Dendritic cell treated with granulocyte-macrophage colony-stimulating factor and Interleukin-4, amounts not matched to agents 40 ng/mL and 50 ng/mL, for 4 days (primary cell): ENCODE results near the gene CC2D2B.

Experiments used
- H3K27ac Mint-ChIP-seq: one replicate; pipeline ENCODE4 v1.8.0; 2022; ENCODE audit warnings: mild to moderate bottlenecking, mixed read lengths
- H3K27me3 Mint-ChIP-seq: one replicate; pipeline ENCODE4 v1.8.0; 2022; ENCODE audit warnings: mild to moderate bottlenecking, mixed read lengths
- H3K36me3 Mint-ChIP-seq: one replicate; pipeline ENCODE4 v1.8.0; 2022; ENCODE audit warnings: low read depth, mixed read lengths
- H3K4me1 Mint-ChIP-seq: one replicate; pipeline ENCODE4 v1.8.0; 2022; ENCODE audit warnings: low read depth, mixed read lengths
- H3K4me3 Mint-ChIP-seq: one replicate; pipeline ENCODE4 v1.8.0; 2022; ENCODE audit warnings: mild to moderate bottlenecking, moderate library complexity, mixed read lengths
- H3K9me3 Mint-ChIP-seq: one replicate; pipeline ENCODE4 v1.8.0; 2022; ENCODE audit warnings: mixed read lengths
- intact Hi-C: fragments of 100-400 bp; cut with micrococcal nuclease; formaldehyde crosslinking; loops from one replicate; pipeline ENCODE4 v1.15.0; 2022

The CC2D2B gene

DNA sequence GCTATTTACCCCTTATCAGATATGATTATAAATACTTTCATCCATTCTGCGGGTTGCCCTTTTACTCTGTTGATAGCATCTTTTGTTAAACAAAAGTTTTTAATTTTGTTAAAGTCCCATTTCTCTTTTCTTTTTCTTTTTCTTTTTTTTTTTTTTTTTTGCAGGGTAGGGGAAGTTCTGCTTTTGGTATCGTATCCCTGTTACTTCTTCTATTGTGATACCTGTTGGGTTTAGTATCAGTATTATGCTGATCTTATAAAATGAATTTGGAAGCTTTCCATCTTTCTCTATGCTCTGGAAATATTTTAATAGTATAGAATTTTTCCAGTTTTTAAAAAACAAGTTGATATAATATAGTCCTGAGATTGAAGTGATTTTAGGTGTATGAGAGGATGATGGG, 141.6 kb downstream of the CC2D2B start:
- Mint-ChIP-seq H3K4me1 (peaks cover 55% of the 10 kb centered on the region), H3K36me3 (peaks cover 66% of the 10 kb centered on the region)
- intact Hi-C loops, result no loop called here

DNA sequence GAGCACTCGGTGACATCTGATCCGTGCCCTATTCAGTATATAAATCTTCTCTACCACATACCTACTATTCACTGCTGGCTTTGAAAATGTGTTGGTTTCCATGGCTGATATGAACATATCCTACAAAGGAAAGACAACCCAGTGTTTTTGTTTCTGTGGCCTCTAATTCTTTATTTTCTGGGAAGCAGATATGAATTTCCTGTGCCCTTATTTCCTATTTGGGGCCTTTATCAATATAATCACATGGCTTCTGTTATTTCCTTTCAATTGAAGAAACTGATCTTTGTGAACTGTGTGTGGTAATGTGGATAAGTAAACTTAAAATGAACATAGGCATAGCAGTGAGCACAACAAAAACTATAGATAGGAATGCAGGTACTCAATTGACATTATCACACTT, 146.2 kb downstream of the CC2D2B start:
- intact Hi-C loops, result no loop called here
- Mint-ChIP-seq H3K4me1 (peaks cover 25% of the 10 kb centered on the region), H3K4me3 (no peak overlapping the region), H3K36me3 (peaks cover 61% of the 10 kb centered on the region), H3K27me3 (no peaks in the 10 kb centered on the region), H3K9me3 (no peaks in the 10 kb centered on the region), H3K27ac (no peak overlapping the region)

More for the DNA sequence above, 141.6 kb downstream of the CC2D2B start:
- no peaks in the 10 kb centered on the region for H3K27me3 Mint-ChIP-seq
- H3K9me3 Mint-ChIP-seq, result no peaks in the 10 kb centered on the region
- no peak overlapping the region for H3K27ac Mint-ChIP-seq
- no peak overlapping the region for H3K4me3 Mint-ChIP-seq

DNA sequence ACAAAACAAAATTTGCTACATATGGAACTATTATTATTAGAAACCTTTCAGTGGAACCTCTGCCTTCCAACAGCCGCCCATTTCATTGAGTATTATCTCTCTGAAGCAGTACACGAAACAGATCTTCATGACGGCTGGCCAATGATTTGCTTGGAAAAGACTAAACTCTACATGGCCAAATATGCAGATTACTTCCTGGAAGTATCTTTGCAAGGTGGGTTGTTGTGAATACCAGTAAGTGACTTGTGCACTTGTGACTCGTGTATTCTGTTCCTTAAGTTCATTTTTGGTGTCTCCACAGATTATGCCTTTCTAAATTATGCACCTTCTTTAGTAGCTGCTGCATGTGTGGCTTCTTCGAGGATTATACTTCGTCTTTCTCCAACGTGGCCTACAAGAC, 149.0 kb downstream of the CC2D2B start:
- Mint-ChIP-seq H3K36me3 (peaks cover 74% of the 10 kb centered on the region), H3K4me1 (peaks cover 11% of the 10 kb centered on the region), H3K27me3 (no peaks in the 10 kb centered on the region), H3K4me3 (no peak overlapping the region), H3K27ac (no peak overlapping the region), H3K9me3 (no peaks in the 10 kb centered on the region)
- intact Hi-C loops, result no loop called here

DNA sequence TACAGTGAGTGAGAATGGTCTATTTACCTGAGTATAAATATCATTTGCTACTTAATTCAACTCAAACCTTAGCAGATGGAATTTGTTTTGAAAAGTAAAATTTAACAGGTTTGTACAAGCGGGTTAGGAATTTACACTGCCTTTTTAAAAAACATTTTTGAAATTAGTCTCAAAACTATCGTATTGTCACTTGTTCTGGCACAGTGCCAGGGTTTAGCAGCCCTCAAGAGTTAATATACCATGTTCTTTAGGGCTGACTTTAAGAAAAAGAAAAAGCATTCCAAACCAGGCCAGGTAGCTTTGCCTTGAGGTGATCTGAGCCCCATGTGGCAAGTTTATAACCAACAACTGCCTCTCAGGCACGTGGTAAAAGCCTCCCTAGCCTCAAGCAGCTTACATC, 153.5 kb downstream of the CC2D2B start:
- H3K4me3 Mint-ChIP-seq, result no peak overlapping the region
- no peak overlapping the region for H3K27ac Mint-ChIP-seq
- no peaks in the 10 kb centered on the region for H3K4me1 Mint-ChIP-seq
- H3K9me3 Mint-ChIP-seq, result no peaks in the 10 kb centered on the region
- no peaks in the 10 kb centered on the region for H3K27me3 Mint-ChIP-seq
- intact Hi-C loops, result no loop called here
- H3K36me3 Mint-ChIP-seq, result peaks cover 72% of the 10 kb centered on the region

DNA sequence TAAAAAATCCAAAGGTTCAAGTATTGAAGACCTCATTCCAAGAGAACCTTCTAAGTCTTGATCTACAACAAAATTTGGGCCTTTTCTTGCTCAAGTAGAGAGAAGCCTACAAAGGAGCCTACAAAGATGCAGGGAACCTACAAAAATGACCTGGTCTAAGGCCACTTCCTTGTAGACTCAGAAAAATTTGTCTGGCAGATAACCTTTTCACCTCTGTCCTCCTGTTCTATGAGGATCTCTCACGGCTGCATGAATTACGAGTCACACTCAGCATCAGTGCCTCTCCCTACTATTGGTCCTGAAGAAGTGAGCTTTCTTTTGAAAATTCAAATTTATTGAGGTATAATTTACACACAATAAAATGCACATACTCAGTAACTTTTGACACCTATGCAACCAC, 164.9 kb downstream of the CC2D2B start:
- Mint-ChIP-seq H3K9me3 (no peaks in the 10 kb centered on the region), H3K27ac (no peak overlapping the region), H3K4me1 (no peaks in the 10 kb centered on the region), H3K27me3 (no peaks in the 10 kb centered on the region), H3K4me3 (no peak overlapping the region), H3K36me3 (no peaks in the 10 kb centered on the region)
- intact Hi-C loops, result no loop called here

DNA sequence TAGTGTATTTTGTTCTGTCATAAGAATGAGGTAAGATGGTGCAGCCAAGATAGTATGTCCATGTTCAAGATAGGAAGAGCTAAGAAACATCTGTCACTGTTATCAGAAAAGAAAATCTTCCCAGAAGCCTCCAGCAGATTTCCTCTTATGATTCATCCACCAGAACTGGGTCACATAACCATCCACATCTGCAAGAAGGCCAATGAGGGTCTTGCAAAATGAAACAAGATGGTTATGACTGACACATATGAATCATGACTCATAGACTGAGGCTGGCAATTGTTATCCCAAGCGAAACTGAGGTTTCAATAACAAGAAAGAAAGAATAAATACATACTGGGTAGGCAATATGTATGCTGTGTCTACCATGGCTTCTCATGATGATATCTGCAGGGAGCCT, 165.9 kb downstream of the CC2D2B start:
- no peaks in the 10 kb centered on the region for H3K9me3 Mint-ChIP-seq
- no peak overlapping the region for H3K27ac Mint-ChIP-seq
- no peaks in the 10 kb centered on the region for H3K4me1 Mint-ChIP-seq
- no peak overlapping the region for H3K4me3 Mint-ChIP-seq
- no peaks in the 10 kb centered on the region for H3K36me3 Mint-ChIP-seq
- intact Hi-C loops, result no loop called here
- H3K27me3 Mint-ChIP-seq, result no peaks in the 10 kb centered on the region

DNA sequence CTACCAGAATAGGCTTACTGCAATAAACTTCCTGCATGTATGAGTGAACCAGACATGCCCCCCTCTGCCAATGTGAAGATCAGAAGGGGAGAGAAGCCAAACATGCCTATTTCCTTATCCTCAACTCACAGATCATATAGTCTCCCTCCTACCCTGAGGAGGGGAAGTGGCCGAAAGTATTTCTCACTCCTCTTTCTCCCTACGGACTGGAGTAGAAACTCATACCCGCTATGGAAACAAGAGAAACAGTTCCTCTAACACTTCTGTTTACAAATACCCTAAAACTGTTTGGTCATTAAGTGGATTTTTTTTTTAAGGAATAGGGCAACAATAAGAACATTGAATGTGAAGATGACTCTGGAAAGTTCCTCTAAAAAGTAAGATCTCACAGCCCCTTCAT, 167.0 kb downstream of the CC2D2B start:
- Mint-ChIP-seq H3K4me1 (no peaks in the 10 kb centered on the region), H3K27me3 (no peaks in the 10 kb centered on the region), H3K4me3 (no peak overlapping the region), H3K27ac (no peak overlapping the region), H3K9me3 (no peaks in the 10 kb centered on the region), H3K36me3 (no peaks in the 10 kb centered on the region)
- intact Hi-C loops, result no loop called here

DNA sequence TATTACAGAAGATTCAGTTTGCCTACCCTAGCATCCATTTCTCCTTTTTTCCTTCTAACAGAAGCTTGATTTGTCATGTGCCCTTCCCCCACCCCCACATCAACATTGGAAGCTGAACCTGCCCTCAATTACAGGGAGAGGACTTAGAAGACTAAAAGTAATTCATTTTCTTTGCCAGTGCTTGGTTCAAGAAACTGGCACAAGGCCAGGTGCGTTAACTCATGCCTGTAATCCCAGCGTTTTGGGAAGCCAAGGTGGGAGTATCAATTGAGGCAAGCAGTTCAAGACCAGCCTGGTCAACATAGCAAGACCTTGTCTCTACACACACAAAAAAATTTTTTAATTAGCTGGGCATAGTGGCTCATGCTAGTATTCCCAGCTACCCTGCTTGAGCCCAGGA, 168.2 kb downstream of the CC2D2B start:
- H3K4me3 Mint-ChIP-seq, result no peak overlapping the region
- no peaks in the 10 kb centered on the region for H3K27me3 Mint-ChIP-seq
- intact Hi-C loops, result no loop called here
- no peaks in the 10 kb centered on the region for H3K4me1 Mint-ChIP-seq
- no peaks in the 10 kb centered on the region for H3K36me3 Mint-ChIP-seq
- H3K9me3 Mint-ChIP-seq, result no peaks in the 10 kb centered on the region
- H3K27ac Mint-ChIP-seq, result no peak overlapping the region

DNA sequence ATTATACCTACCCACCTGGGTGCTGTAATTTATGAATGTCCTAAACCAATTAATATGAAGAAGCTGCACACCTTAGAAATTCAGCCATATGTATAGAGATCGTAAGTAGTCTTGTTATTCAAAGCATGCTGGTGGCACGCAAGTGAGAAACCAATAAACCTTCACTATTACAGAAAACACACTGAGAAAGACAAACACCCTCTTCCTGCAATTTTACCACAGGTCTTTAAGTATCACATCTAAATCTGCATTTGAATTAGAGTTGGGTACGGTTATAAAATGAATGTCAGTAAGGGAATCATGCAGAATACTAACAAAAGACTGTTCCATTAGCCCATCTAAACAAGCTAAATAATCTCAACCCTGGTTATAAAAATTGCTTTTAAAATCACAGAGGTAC, 169.4 kb downstream of the CC2D2B start:
- H3K4me1 Mint-ChIP-seq, result no peaks in the 10 kb centered on the region
- H3K4me3 Mint-ChIP-seq, result no peak overlapping the region
- intact Hi-C loops, result no loop called here
- H3K27ac Mint-ChIP-seq, result no peak overlapping the region
- H3K36me3 Mint-ChIP-seq, result no peaks in the 10 kb centered on the region
- no peaks in the 10 kb centered on the region for H3K9me3 Mint-ChIP-seq
- H3K27me3 Mint-ChIP-seq, result no peaks in the 10 kb centered on the region

DNA sequence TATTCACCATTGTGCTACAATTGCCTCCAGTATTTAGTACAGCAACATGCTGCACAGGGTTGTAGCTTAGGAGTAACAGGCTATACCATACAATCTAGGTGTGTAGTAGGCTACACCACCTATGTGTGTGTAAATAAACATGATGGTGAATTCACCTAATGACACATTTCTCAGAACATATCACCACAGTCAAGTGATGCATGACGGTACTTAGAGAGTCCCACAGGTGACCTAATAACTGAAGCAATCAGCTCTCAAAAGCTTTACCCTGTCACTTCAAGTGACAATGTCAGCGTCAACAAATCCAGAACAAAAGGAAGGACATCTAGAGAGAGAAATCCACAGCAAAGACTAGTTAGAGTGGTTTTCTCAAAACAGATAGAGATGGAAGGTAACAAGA, 174.4 kb downstream of the CC2D2B start:
- Mint-ChIP-seq H3K27me3 (no peaks in the 10 kb centered on the region), H3K4me3 (no peak overlapping the region), H3K4me1 (no peaks in the 10 kb centered on the region), H3K36me3 (no peaks in the 10 kb centered on the region), H3K27ac (no peak overlapping the region), H3K9me3 (no peaks in the 10 kb centered on the region)
- intact Hi-C loops, result no loop called here
